ENCODE results near the gene SFXN2. TPM values are rescaled to one million over a fixed set of nuclear protein-coding genes. Genes with fewer than 3 reads are reported as not detected.

The SFXN2 gene
- total RNA-seq, 4 donors from 2014 or later, result 1.4 to 7.8 (median 3.6) TPM

GRCh38 chr10:102779680-102780526 lies 65.5 kb downstream of the SFXN2 start:
- Histone ChIP-seq H3K4me3 (no peak overlapping the region), H3K36me3 (peaks cover 0 to 6% (median 0%) of the 10 kb centered on the region in 3 donors), H3K9me3 (no peaks in the 10 kb centered on the region), H3K4me1 (peaks cover 75 to 100% (median 96%) of the 10 kb centered on the region in 3 donors), H3K27ac (peak overlapping the region in 3 of 4 donors; percentile 76 to 89 (median 88)), H3K27me3 (peaks cover 0 to 32% (median 0%) of the 10 kb centered on the region in 4 donors)
- no peak for DNase-seq
- intact Hi-C loops (cut with DNase I), result no loop called here
- WGBS, 2 donors, result 69 to 75% methylated on average over 8 to 10 of the region's 10 CpGs
- TF ChIP-seq, protein P1, sequence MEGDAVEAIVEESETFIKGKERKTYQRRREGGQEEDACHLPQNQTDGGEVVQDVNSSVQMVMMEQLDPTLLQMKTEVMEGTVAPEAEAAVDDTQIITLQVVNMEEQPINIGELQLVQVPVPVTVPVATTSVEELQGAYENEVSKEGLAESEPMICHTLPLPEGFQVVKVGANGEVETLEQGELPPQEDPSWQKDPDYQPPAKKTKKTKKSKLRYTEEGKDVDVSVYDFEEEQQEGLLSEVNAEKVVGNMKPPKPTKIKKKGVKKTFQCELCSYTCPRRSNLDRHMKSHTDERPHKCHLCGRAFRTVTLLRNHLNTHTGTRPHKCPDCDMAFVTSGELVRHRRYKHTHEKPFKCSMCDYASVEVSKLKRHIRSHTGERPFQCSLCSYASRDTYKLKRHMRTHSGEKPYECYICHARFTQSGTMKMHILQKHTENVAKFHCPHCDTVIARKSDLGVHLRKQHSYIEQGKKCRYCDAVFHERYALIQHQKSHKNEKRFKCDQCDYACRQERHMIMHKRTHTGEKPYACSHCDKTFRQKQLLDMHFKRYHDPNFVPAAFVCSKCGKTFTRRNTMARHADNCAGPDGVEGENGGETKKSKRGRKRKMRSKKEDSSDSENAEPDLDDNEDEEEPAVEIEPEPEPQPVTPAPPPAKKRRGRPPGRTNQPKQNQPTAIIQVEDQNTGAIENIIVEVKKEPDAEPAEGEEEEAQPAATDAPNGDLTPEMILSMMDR (IDR thresholded peaks at IDR 0.05), result peak in 1 of 6 experiments; percentile 16
- no peak for TF ChIP-seq POLR2A (IDR thresholded peaks at IDR 0.05)

DNA sequence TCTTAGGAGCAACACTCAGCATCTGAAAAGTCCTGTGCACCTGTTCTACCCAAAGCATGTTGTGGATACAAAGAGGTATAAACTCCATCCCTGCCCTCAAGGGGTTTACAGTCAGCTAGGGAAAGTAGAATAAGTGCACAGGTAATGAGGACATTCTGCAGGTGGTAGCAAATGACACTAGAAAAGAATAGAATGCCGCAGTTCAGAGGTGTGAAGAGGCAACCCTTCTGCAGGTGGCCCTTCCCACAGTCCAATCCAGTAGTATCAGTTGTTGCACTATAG lies 66.0 kb downstream of the SFXN2 start:
- Histone ChIP-seq H3K4me3 (no peak overlapping the region), H3K9me3 (no peaks in the 10 kb centered on the region), H3K27me3 (peaks cover 0 to 28% (median 0%) of the 10 kb centered on the region in 4 donors), H3K4me1 (peaks cover 72 to 100% (median 96%) of the 10 kb centered on the region in 3 donors), H3K27ac (peak overlapping the region in 3 of 4 donors; percentile 76 to 89 (median 88)), H3K36me3 (peaks cover 0 to 6% (median 0%) of the 10 kb centered on the region in 3 donors)
- TF ChIP-seq, protein P1 (IDR thresholded peaks at IDR 0.05), result no peak
- TF ChIP-seq POLR2A (IDR thresholded peaks at IDR 0.05), result no peak
- intact Hi-C loops (cut with DNase I), result no loop called here
- 91 to 100% methylated on average over 1 of the region's 1 CpG for WGBS, 2 donors
- no peak for DNase-seq

DNA sequence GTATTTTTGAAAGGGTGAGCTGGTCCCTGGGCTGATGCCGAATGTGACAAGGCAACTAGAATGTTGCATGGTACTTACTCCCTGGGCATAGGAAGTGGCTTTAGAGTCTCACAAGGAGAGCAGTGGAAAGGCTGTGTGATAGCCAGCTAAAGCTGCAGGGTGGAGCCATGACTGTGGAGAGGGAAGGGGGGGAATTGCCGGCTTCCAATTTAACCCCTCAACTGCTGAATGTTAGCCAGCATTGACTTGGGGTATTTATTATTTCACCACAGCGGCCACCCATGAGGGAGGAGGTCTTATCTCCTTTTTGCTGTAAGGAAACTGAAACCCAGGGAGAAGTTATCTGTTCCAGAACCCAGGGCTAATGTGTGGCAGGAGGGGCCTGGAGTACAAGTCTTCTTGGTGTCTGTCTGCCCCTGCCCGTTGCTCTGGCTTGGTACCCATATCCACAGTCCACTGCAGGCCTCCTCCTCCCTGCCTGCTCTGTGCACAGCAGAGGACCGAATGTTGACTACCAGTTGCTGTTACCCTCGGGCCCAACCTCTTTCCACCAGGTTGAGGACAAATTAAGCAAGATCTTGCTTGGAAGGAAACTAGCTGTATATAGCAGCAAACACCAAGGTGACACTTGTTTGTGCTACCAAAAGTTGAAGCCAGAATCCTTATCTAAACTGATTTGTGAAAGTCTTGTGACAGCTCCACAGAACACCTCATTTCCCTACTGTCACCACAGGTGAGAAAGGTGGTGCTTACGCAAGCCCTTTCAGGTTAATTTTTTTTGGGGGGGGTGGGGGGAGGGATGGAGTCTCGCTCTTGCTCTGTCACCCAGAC lies 66.9 kb downstream of the SFXN2 start:
- H3K27me3 ChIP-seq, result peaks cover 0 to 19% (median 0%) of the 10 kb centered on the region in 4 donors
- WGBS, 2 donors, result 42 to 56% methylated on average over 4 to 5 of the region's 8 CpGs
- H3K4me3 ChIP-seq, result no peak overlapping the region
- no peaks in the 10 kb centered on the region for H3K9me3 ChIP-seq
- TF ChIP-seq POLR2A (IDR thresholded peaks at IDR 0.05), result no peak
- TF ChIP-seq, protein P1 (IDR thresholded peaks at IDR 0.05), result no peak
- peaks cover 69 to 100% (median 92%) of the 10 kb centered on the region in 3 donors for H3K4me1 ChIP-seq
- peaks cover 0 to 6% (median 0%) of the 10 kb centered on the region in 3 donors for H3K36me3 ChIP-seq
- H3K27ac ChIP-seq, result peak overlapping the region; percentile 61 to 89 (median 82)
- DNase-seq, result no peak
- intact Hi-C loops (cut with DNase I), result no loop called here

DNA sequence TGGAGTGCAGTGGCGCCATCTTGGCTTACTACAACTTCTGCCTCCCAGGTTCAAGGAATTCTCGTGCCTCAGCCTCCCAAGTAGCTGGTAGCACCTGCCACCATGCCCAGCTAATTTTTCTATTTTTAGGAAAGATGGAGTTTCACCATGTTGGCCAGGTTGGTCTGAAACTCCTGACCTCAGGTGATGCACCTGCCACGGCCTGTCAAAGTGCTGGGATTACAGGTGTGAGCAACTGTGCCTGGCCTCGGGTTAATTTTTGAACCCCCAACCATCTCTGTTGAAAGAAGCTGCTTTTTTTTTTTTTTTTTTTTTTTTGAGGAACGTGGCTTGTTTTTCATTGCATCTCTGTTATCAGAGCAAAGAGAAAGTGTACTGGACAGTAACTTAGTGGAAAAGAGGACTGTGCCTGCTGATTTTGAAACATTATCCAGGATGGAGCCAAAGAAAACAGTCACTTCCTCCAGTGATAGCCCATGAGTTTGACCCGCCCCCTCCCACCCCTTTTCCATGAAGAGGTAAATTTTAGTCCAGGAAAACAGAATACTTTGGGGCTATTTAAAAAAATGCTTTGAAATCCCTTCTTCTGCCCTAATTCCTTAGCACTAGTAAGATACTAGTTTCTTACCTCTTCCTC lies 67.6 kb downstream of the SFXN2 start:
- 60 to 71% methylated on average over 6 of the region's 6 CpGs for WGBS, 2 donors
- H3K9me3 ChIP-seq, result no peaks in the 10 kb centered on the region
- H3K27ac ChIP-seq, result peak overlapping the region; percentile 61 to 95 (median 82)
- intact Hi-C loops (cut with DNase I), result no loop called here
- H3K36me3 ChIP-seq, result peaks cover 0 to 6% (median 0%) of the 10 kb centered on the region in 3 donors
- peaks cover 0 to 12% (median 0%) of the 10 kb centered on the region in 4 donors for H3K27me3 ChIP-seq
- H3K4me1 ChIP-seq, result peaks cover 64 to 100% (median 90%) of the 10 kb centered on the region in 3 donors
- TF ChIP-seq, protein P1 (IDR thresholded peaks at IDR 0.05), result no peak
- no peak for TF ChIP-seq POLR2A (IDR thresholded peaks at IDR 0.05)
- peak overlapping the region in 1 of 4 donors; percentile 18 for H3K4me3 ChIP-seq
- no peak for DNase-seq

Measured in esophagus squamous epithelium (tissue), 5 donors.